Right atrium auricular region (tissue), 2 donors: Measurements from ENCODE around the gene NECAB3. TPM values are rescaled to one million over a fixed set of nuclear protein-coding genes. Genes with fewer than 3 reads are reported as not detected.
A peak's percentile ranks its signal among the peaks of the same experiment; 100 is the strongest.

ENCODE experiments used
- DNase-seq: peaks from one replicate; pipeline ENCODE4 v3.0.0-alpha.2; 2019; ENCODE audit warnings: low spot score
- H3K27ac ChIP-seq, 2 donors: fragments of 200-600 bp; sonication (generic); 1 replicate in 1 of 2; 2 replicates in 1 of 2; pipeline ENCODE4 v1.5.1; 2016 to 2019
- H3K27me3 ChIP-seq, 2 donors: fragments of 200-600 bp; sonication (generic); one replicate each; pipeline versions ENCODE4 v1.5.1 to v1.6.0; 2017 to 2019
- H3K36me3 ChIP-seq: fragments of 200-600 bp; sonication (generic); one replicate; pipeline ENCODE4 v1.5.1; 2016
- H3K4me1 ChIP-seq, 2 donors: fragments of 200-600 bp; sonication (generic); one replicate each; pipeline versions ENCODE4 v1.5.1 to v1.6.0; 2017 to 2019
- H3K4me3 ChIP-seq, 2 donors: fragments of 200-600 bp; sonication (generic); 1 replicate in 1 of 2; 2 replicates in 1 of 2; pipeline ENCODE4 v1.5.1; 2017 to 2019; ENCODE audit warnings: mild to moderate bottlenecking in 1 of 2, moderate library complexity in 1 of 2
- H3K9me3 ChIP-seq, 2 donors: fragments of 200-600 bp; sonication (generic); one replicate each; pipeline ENCODE4 v1.5.1; 2019
- CTCF ChIP-seq, 2 donors: fragments of 200-600 bp; sonication (generic); IDR thresholded peaks; one replicate each; pipeline ENCODE4 v1.5.1; 2019; ENCODE audit warnings: antibody characterized with exemption in 2 of 2
- total RNA-seq, 2 donors: library from RNA; depleted of rRNA; stranded (reverse); fragments of >200 nt; gene quantifications; one replicate each; pipeline ENCODE4 v1.1.0, GENCODE V29; 2016

Gene NECAB3
- total RNA-seq, 2 donors from 2014 or later = 81.7 to 88.4 TPM

GRCh38 chr20:33666293-33667244 lies 7.7 kb downstream of the NECAB3 start, which contains the start of gene ACTL10:
ACTL10 (plus strand) TSS chr20:33666943; CDS start chr20:33667498, 555 bp downstream.
- H3K4me1 ChIP-seq = peaks cover 0 to 55% of the 10 kb centered on the region in 2 donors

GRCh38 chr20:33664762-33665144 lies 9.5 kb downstream of the NECAB3 start:
- no peak for TF ChIP-seq CTCF (IDR thresholded peaks at IDR 0.05)
- no peak for DNase-seq
- H3K9me3 ChIP-seq = no peaks in the 10 kb centered on the region
- H3K4me1 ChIP-seq = peaks cover 0 to 51% of the 10 kb centered on the region in 2 donors
- H3K27ac ChIP-seq = no peak overlapping the region
- no peak overlapping the region for H3K4me3 ChIP-seq
- H3K36me3 ChIP-seq = peaks cover 4% of the 10 kb centered on the region
- H3K27me3 ChIP-seq = no peaks in the 10 kb centered on the region

More at GRCh38 chr20:33666293-33667244, 7.7 kb downstream of the NECAB3 start, which contains the start of gene ACTL10:
- H3K36me3 ChIP-seq = peaks cover 13% of the 10 kb centered on the region
- H3K27ac ChIP-seq = peak within 1 kb of the TSS; percentile 85 to 96
- H3K27me3 ChIP-seq = no peaks in the 10 kb centered on the region
- TF ChIP-seq CTCF (IDR thresholded peaks at IDR 0.05) = peak in 1 of 2 donors; percentile 47
- no peaks in the 10 kb centered on the region for H3K9me3 ChIP-seq
- peak; percentile 99 for DNase-seq
- peak within 1 kb of the TSS; percentile 45 to 70 for H3K4me3 ChIP-seq

GRCh38 chr20:33664085-33664761 lies 10.0 kb downstream of the NECAB3 start:
- no peak for DNase-seq
- peaks cover 0 to 47% of the 10 kb centered on the region in 2 donors for H3K4me1 ChIP-seq
- peaks cover 9% of the 10 kb centered on the region for H3K36me3 ChIP-seq
- H3K27me3 ChIP-seq = no peaks in the 10 kb centered on the region
- H3K4me3 ChIP-seq = peak overlapping the region; percentile 55 to 73
- no peak for TF ChIP-seq CTCF (IDR thresholded peaks at IDR 0.05)
- H3K27ac ChIP-seq = peak overlapping the region; percentile 87 to 90
- no peaks in the 10 kb centered on the region for H3K9me3 ChIP-seq

GRCh38 chr20:33663161-33664084 lies 10.8 kb downstream of the NECAB3 start:
- Histone ChIP-seq H3K27me3 (no peaks in the 10 kb centered on the region), H3K4me1 (peaks cover 0 to 45% of the 10 kb centered on the region in 2 donors), H3K27ac (peak overlapping the region; percentile 87 to 90), H3K36me3 (peaks cover 14% of the 10 kb centered on the region), H3K4me3 (peak overlapping the region; percentile 55 to 73), H3K9me3 (no peaks in the 10 kb centered on the region)
- no peak for TF ChIP-seq CTCF (IDR thresholded peaks at IDR 0.05)
- no peak for DNase-seq

GRCh38 chr20:33662172-33662571 lies 12.1 kb downstream of the NECAB3 start, which contains the start of gene C20orf144:
C20orf144 (plus strand) TSS chr20:33662327; CDS start chr20:33662346, 19 bp downstream.
- TF ChIP-seq CTCF (IDR thresholded peaks at IDR 0.05) = no peak
- DNase-seq = no peak
- Histone ChIP-seq H3K27ac (peak within 1 kb of the TSS; percentile 87 to 90), H3K9me3 (no peaks in the 10 kb centered on the region), H3K36me3 (peaks cover 14% of the 10 kb centered on the region), H3K4me1 (peaks cover 0 to 32% of the 10 kb centered on the region in 2 donors), H3K27me3 (no peaks in the 10 kb centered on the region), H3K4me3 (peak within 1 kb of the TSS; percentile 55 to 73)
